Measurements from ENCODE around the gene ARMC3. TPM values are rescaled to one million over a fixed set of nuclear protein-coding genes. Genes with fewer than 3 reads are reported as not detected.

The ARMC3 gene
- polyA plus RNA-seq, 2 of the 4 experiments (the other 2 are of a cell fraction), result 0.09 to 0.59 TPM

DNA sequence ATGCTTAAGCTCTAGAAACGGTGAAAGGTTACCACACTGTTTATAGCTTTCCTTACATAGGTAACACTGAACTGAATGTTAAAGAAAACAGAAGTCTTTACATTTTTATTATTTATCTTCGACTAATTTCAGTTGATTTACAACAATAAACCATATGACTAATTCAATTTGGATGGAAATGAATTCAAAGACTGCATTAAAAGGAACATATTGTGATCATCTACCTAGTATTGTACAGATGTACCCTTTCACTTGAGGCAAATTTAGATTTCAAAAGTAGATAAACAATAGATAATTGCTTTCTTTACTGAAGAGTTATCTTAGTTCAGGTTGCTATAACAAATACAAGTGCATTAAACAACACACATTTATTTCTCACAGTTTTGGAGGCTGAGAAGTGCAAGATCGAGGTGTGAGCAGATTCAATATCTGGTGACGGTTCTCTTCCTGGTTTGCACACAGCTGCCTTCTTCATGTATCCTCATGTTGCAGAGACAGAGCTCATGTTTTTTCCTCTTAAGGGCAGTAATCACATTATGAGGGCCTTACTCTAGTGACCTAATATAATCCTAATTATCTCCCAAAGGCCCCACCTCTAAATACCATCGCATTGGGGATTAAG, 15.0 kb upstream of the ARMC3 start:
- FAIRE-seq, result peak; percentile 7
- POLR2A ChIA-PET, result no interaction called here
- no peaks in the 10 kb centered on the region for H3K4me1 ChIP-seq

GRCh38 chr10:22913474-22914092, 14.3 kb upstream of the ARMC3 start:
- Histone ChIP-seq H3K4me2 (no peak overlapping the region), H3K27ac (no peak overlapping the region), H3K4me3 (no peak overlapping the region), H3K4me1 (no peaks in the 10 kb centered on the region), H3K9me3 (peaks cover 20% of the 10 kb centered on the region)
- WGBS (ENCODE audit: missing lambda C conversion rate), result 55% methylated on average over 6 of the region's 6 CpGs
- CTCF ChIA-PET, result interaction anchor here (0.7 kb wide), 1 partner anchor 22 kb away, joined by 3 read pairs; no protein-coding TSS in a partner anchor
- POLR2A ChIA-PET, result no interaction called here
- DNase-seq (ENCODE audit: low read depth in 1 of 2, low spot score in 1 of 2), result no peak
- TF ChIP-seq CBX8 (IDR thresholded peaks at IDR 0.05) (no peak), RCOR1 (IDR thresholded peaks at IDR 0.05; ENCODE audit: low read depth, low read length) (no peak), EHF (CRISPR knock-in tag; IDR thresholded peaks at IDR 0.05) (no peak), TFCP2L1 (CRISPR knock-in tag; IDR thresholded peaks at IDR 0.05) (no peak), ZNF302 (CRISPR knock-in tag; IDR thresholded peaks at IDR 0.05) (no peak), CHD4 (IDR thresholded peaks at IDR 0.05; ENCODE audit: borderline replicate concordance) (no peak), HOXA7 (CRISPR knock-in tag; IDR thresholded peaks at IDR 0.05) (no peak), MYC (IDR thresholded peaks at IDR 0.05; ENCODE audit: borderline replicate concordance, low read length) (no peak), ZSCAN20 (CRISPR knock-in tag; IDR thresholded peaks at IDR 0.05) (no peak)
- TF ChIP-seq, protein P1, sequence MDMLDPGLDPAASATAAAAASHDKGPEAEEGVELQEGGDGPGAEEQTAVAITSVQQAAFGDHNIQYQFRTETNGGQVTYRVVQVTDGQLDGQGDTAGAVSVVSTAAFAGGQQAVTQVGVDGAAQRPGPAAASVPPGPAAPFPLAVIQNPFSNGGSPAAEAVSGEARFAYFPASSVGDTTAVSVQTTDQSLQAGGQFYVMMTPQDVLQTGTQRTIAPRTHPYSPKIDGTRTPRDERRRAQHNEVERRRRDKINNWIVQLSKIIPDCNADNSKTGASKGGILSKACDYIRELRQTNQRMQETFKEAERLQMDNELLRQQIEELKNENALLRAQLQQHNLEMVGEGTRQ (IDR thresholded peaks at IDR 0.05), result no peak
- TF ChIP-seq, protein P2, sequence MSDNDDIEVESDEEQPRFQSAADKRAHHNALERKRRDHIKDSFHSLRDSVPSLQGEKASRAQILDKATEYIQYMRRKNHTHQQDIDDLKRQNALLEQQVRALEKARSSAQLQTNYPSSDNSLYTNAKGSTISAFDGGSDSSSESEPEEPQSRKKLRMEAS (IDR thresholded peaks at IDR 0.05), result no peak
- TF ChIP-seq, protein P3, sequence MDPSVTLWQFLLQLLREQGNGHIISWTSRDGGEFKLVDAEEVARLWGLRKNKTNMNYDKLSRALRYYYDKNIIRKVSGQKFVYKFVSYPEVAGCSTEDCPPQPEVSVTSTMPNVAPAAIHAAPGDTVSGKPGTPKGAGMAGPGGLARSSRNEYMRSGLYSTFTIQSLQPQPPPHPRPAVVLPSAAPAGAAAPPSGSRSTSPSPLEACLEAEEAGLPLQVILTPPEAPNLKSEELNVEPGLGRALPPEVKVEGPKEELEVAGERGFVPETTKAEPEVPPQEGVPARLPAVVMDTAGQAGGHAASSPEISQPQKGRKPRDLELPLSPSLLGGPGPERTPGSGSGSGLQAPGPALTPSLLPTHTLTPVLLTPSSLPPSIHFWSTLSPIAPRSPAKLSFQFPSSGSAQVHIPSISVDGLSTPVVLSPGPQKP (IDR thresholded peaks at IDR 0.05; ENCODE audit: low read depth, low read length), result no peak
- FAIRE-seq, result no peak
- ATAC-seq, result no peak

More for the DNA sequence above, 15.0 kb upstream of the ARMC3 start:
- no peak for DNase-seq (ENCODE audit: low read depth in 1 of 2, low spot score in 1 of 2)
- H3K27ac ChIP-seq, result no peak overlapping the region
- no peak overlapping the region for H3K4me3 ChIP-seq
- CTCF ChIA-PET, result interaction anchor here (0.7 kb wide), 1 partner anchor 23 kb away, joined by 3 read pairs; no protein-coding TSS in a partner anchor
- ATAC-seq, result no peak
- WGBS (ENCODE audit: missing lambda C conversion rate), result 42% methylated on average over 5 of the region's 5 CpGs
- peaks cover 22% of the 10 kb centered on the region for H3K9me3 ChIP-seq
- TF ChIP-seq HEYL (CRISPR knock-in tag; IDR thresholded peaks at IDR 0.05) (no peak), TFCP2L1 (CRISPR knock-in tag; IDR thresholded peaks at IDR 0.05) (no peak), PHF8 (IDR thresholded peaks at IDR 0.05; ENCODE audit: borderline replicate concordance, low read depth) (no peak)
- TF ChIP-seq, protein P4, sequence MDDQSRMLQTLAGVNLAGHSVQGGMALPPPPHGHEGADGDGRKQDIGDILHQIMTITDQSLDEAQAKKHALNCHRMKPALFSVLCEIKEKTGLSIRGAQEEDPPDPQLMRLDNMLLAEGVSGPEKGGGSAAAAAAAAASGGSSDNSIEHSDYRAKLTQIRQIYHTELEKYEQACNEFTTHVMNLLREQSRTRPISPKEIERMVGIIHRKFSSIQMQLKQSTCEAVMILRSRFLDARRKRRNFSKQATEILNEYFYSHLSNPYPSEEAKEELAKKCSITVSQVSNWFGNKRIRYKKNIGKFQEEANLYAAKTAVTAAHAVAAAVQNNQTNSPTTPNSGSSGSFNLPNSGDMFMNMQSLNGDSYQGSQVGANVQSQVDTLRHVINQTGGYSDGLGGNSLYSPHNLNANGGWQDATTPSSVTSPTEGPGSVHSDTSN (IDR thresholded peaks at IDR 0.05), result no peak
- TF ChIP-seq, protein P3 (IDR thresholded peaks at IDR 0.05; ENCODE audit: low read depth, low read length), result no peak
- H3K4me2 ChIP-seq, result no peak overlapping the region

DNA sequence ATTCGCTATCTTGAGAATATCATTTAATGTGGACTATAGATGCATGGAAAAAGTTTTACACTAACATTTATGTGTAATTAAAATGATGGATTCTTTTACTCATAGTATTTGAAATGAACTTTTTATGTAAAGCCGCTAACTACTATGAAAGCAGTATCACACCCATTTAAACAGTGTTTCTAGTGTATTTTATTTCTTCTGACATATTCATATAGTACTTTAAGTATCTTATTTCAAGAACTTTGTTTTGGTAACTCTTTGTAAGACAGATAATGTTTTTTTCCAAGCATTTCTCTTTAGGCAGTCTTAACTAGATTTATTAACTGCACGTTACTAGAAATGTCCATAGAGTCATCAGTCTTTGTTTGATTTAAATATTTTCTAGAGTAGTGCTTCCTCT, 12.5 kb upstream of the ARMC3 start:
- 35% methylated on average over 3 of the region's 3 CpGs for WGBS (ENCODE audit: missing lambda C conversion rate)
- ChIA-PET CTCF (no interaction called here), POLR2A (no interaction called here)
- H3K4me1 ChIP-seq, result no peaks in the 10 kb centered on the region
- no peak overlapping the region for H3K4me2 ChIP-seq
- no peak overlapping the region for H3K4me3 ChIP-seq
- no peak for TF ChIP-seq EHF (CRISPR knock-in tag; IDR thresholded peaks at IDR 0.05)
- no peak for TF ChIP-seq CBX8 (IDR thresholded peaks at IDR 0.05)
- no peak for TF ChIP-seq KDM1A (IDR thresholded peaks at IDR 0.05; ENCODE audit: low read depth)
- no peak for TF ChIP-seq FOSL2 (IDR thresholded peaks at IDR 0.05)
- TF ChIP-seq FOSL2 (CRISPR knock-in tag; IDR thresholded peaks at IDR 0.05), result no peak
- no peak for TF ChIP-seq HOXA7 (CRISPR knock-in tag; IDR thresholded peaks at IDR 0.05)
- no peak for TF ChIP-seq KDM5A (IDR thresholded peaks at IDR 0.05)
- TF ChIP-seq, protein P5, sequence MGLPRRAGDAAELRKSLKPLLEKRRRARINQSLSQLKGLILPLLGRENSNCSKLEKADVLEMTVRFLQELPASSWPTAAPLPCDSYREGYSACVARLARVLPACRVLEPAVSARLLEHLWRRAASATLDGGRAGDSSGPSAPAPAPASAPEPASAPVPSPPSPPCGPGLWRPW (IDR thresholded peaks at IDR 0.05), result no peak
- TF ChIP-seq, protein P1 (IDR thresholded peaks at IDR 0.05), result no peak
- no peak for TF ChIP-seq FOSB (CRISPR knock-in tag; IDR thresholded peaks at IDR 0.05)
- no peak for TF ChIP-seq ZC3H11A (IDR thresholded peaks at IDR 0.05)
- no peak for TF ChIP-seq CEBPB (IDR thresholded peaks at IDR 0.05)
- no peak for TF ChIP-seq GATA3 (IDR thresholded peaks at IDR 0.05; ENCODE audit: borderline replicate concordance)
- TF ChIP-seq SREBF2 (IDR thresholded peaks at IDR 0.05), result no peak
- no peak for TF ChIP-seq MAZ (IDR thresholded peaks at IDR 0.05; ENCODE audit: borderline replicate concordance, low read depth, low read length)
- no peak for FAIRE-seq
- H3K27ac ChIP-seq, result no peak overlapping the region
- DNase-seq (ENCODE audit: low read depth in 1 of 2, low spot score in 1 of 2), result no peak
- ATAC-seq, result no peak
- H3K9me3 ChIP-seq, result peaks cover 13% of the 10 kb centered on the region
